Panc1 (cell line): ENCODE data around the gene LIN9. TPM values are rescaled to one million over a fixed set of nuclear protein-coding genes. Genes with fewer than 3 reads are reported as not detected.

ENCODE experiments used
- ATAC-seq: fragments of 200-7000 bp; cut with Tn5 transposase; 2 replicates; pipeline ENCODE4 v1.9.1; 2020; ENCODE audit warnings: mild to moderate bottlenecking, moderate library complexity
- BruUV-seq: library from RNA; stranded (reverse); fragments of 400-500 nt; replicated peaks from 2 replicates; lab custom pipeline; 2021; lab: Mats Ljungman, UMichigan
- CTCF ChIA-PET: fragments of 300-600 bp; sonication (Branson Sonifier 250); formaldehyde crosslinking; loops from one replicate; lab custom pipeline; 2022; ENCODE audit warnings: antibody characterized with exemption; lab: Charles Lee
- POLR2A ChIA-PET: fragments of 300-600 bp; sonication (Branson Sonifier 250); formaldehyde crosslinking; loops from one replicate; lab custom pipeline; 2022; ENCODE audit warnings: antibody characterized with exemption; lab: Charles Lee
- DNase-seq: peaks from one replicate; pipeline ENCODE4 v3.0.0-alpha.2; 2010; ENCODE audit warnings: low read depth, low spot score
- H3K27ac ChIP-seq: 2 replicates; pipeline ENCODE4 v1.5.1; 2011; ENCODE audit warnings: mild to moderate bottlenecking, low read length, inconsistent platforms
- H3K27me3 ChIP-seq: fragments of 200-500 bp; sonication (Bioruptor generic); 2 replicates; pipeline ENCODE4 v1.6.0; 2014; ENCODE audit warnings: low read length, inconsistent platforms; ENCODE audit not compliant: control insufficient read depth, insufficient read depth
- H3K36me3 ChIP-seq: fragments of 200-500 bp; sonication (Bioruptor generic); 2 replicates; pipeline ENCODE4 v1.5.1; 2014; ENCODE audit warnings: inconsistent platforms, mild to moderate bottlenecking, low read length, moderate library complexity; ENCODE audit not compliant: control insufficient read depth, insufficient read depth
- H3K4me1 ChIP-seq: 2 replicates; pipeline ENCODE4 v1.5.1; 2011; ENCODE audit warnings: inconsistent platforms, mild to moderate bottlenecking, low read length, moderate library complexity; ENCODE audit not compliant: control insufficient read depth, insufficient read depth
- H3K4me3 ChIP-seq, 2 experiments: 2 replicates each; pipeline ENCODE4 v1.5.1; 2011 to 2012; ENCODE audit warnings: low read depth in 2 of 2, low read length in 2 of 2, mild to moderate bottlenecking in 2 of 2, inconsistent platforms in 1 of 2, moderate library complexity in 1 of 2
- H3K9me3 ChIP-seq: fragments of 200-500 bp; sonication (Bioruptor generic); 2 replicates; pipeline ENCODE4 v1.5.1; 2014; ENCODE audit warnings: low read depth, mild to moderate bottlenecking, inconsistent platforms, low read length, moderate library complexity; ENCODE audit not compliant: control insufficient read depth, insufficient read depth
- CTCF ChIP-seq: fragments of 450-650 bp; IDR thresholded peaks from 2 replicates; pipeline ENCODE4 v1.5.1; 2017; ENCODE audit warnings: mild to moderate bottlenecking
- POLR2AphosphoS5 ChIP-seq: IDR thresholded peaks from 2 replicates; pipeline ENCODE4 v1.6.1; 2012; ENCODE audit warnings: mild to moderate bottlenecking, low read depth, low read length, moderate library complexity
- REST ChIP-seq, 2 experiments: IDR thresholded peaks; 2 replicates each; pipeline ENCODE4 v1.6.1; 2011 to 2012; ENCODE audit warnings: low read depth in 2 of 2, control low read depth in 1 of 2, low read length in 1 of 2, mild to moderate bottlenecking in 1 of 2, moderate library complexity in 1 of 2; ENCODE audit not compliant: insufficient read depth in 1 of 2
- SIN3A ChIP-seq: IDR thresholded peaks from 2 replicates; pipeline ENCODE4 v1.6.1; 2012; ENCODE audit warnings: low read depth, mild to moderate bottlenecking, low read length, moderate library complexity, borderline replicate concordance; ENCODE audit not compliant: insufficient read depth
- TCF7L2 ChIP-seq: IDR thresholded peaks from 2 replicates; pipeline ENCODE4 v1.6.1; 2011; ENCODE audit warnings: mild to moderate bottlenecking, low read depth, low read length, inconsistent platforms
- in situ Hi-C: cut with HindIII; loops from 2 replicates; pipeline ENCODE4 v1.10.0; 2016; ENCODE audit warnings: low sequenced_read_pairs, low pct_unique_long_range_greater_than_20kb
- intact Hi-C: fragments of 100-400 bp; cut with micrococcal nuclease; formaldehyde crosslinking; loops from one replicate; pipeline ENCODE4 v1.10.0; 2022; ENCODE audit not compliant: unreplicated experiment
- total RNA-seq: library from RNA; stranded (reverse); gene quantifications from one replicate; pipeline ENCODE4 v1.2.1, GENCODE V29; 2021; ENCODE audit not compliant: unreplicated experiment

The LIN9 gene
- total RNA-seq, 1 experiment from 2014 or later: 11.4 TPM

- no peaks in the 10 kb centered on the region for H3K4me1 ChIP-seq
- peaks cover 8% of the 10 kb centered on the region for H3K36me3 ChIP-seq
- H3K27ac ChIP-seq: no peak overlapping the region
- TF ChIP-seq TCF7L2: no peak
- no peak for TF ChIP-seq CTCF
- TF ChIP-seq REST (IDR thresholded peaks at IDR 0.05; ENCODE audit: insufficient read depth in 1 of 2, low read depth in 2 of 2, low read length in 1 of 2): no peak
- no peak for TF ChIP-seq POLR2AphosphoS5
- TF ChIP-seq SIN3A: no peak
- no peaks in the 10 kb centered on the region for H3K9me3 ChIP-seq
- H3K27me3 ChIP-seq: no peaks in the 10 kb centered on the region
- no peak for DNase-seq
- CTCF ChIA-PET: interaction anchor here (0.6 kb wide), 1 partner anchor 57 kb away, joined by 3 read pairs; no protein-coding TSS in a partner anchor
- ATAC-seq: no peak
- in situ Hi-C loops (no loop called here), intact Hi-C loops (no loop called here)
- BruUV-seq: no TSS peak
- no peak overlapping the region for H3K4me3 ChIP-seq
- POLR2A ChIA-PET: no interaction called here
Observed at GRCh38 chr1:226250511-226250910, 58.5 kb downstream of the LIN9 start.

GRCh38 chr1:226248796-226249195 is 60.2 kb downstream of the LIN9 start:
- Histone ChIP-seq H3K4me3 (no peak overlapping the region), H3K9me3 (no peaks in the 10 kb centered on the region), H3K36me3 (peaks cover 8% of the 10 kb centered on the region), H3K4me1 (no peaks in the 10 kb centered on the region), H3K27me3 (no peaks in the 10 kb centered on the region), H3K27ac (no peak overlapping the region)
- TF ChIP-seq POLR2AphosphoS5 (no peak), REST (IDR thresholded peaks at IDR 0.05; ENCODE audit: insufficient read depth in 1 of 2, low read depth in 2 of 2, low read length in 1 of 2) (no peak), CTCF (no peak), SIN3A (no peak), TCF7L2 (no peak)
- BruUV-seq: no TSS peak
- DNase-seq (no peak), ATAC-seq (no peak)
- ChIA-PET CTCF (no interaction called here), POLR2A (no interaction called here)
- in situ Hi-C loops: no loop called here
- intact Hi-C loops: no loop called here
